Vagina (tissue), 2 donors: ENCODE data around the gene MAL. TPM values are rescaled to one million over a fixed set of nuclear protein-coding genes. Genes with fewer than 3 reads are reported as not detected.

Experiments used
- DNase-seq, 2 donors: peaks; one replicate each; pipeline ENCODE4 v3.0.0-alpha.2; 2017; ENCODE audit errors: extremely low spot score in 2 of 2
- H3K27ac ChIP-seq: fragments of 200-600 bp; sonication (generic); one replicate; pipeline ENCODE4 v1.5.1; 2019
- H3K27me3 ChIP-seq: fragments of 200-600 bp; sonication (generic); one replicate; pipeline ENCODE4 v1.5.1; 2019
- H3K36me3 ChIP-seq, 2 donors: fragments of 200-600 bp; sonication (generic); one replicate each; pipeline ENCODE4 v1.5.1; 2017 to 2019
- H3K4me1 ChIP-seq: fragments of 200-600 bp; sonication (generic); one replicate; pipeline ENCODE4 v1.5.1; 2019
- H3K4me3 ChIP-seq, 2 donors: fragments of 200-600 bp; sonication (generic); 1 replicate in 1 of 2; 2 replicates in 1 of 2; pipeline ENCODE4 v1.5.1; 2016 to 2019
- H3K9me3 ChIP-seq: fragments of 200-600 bp; sonication (generic); one replicate; pipeline ENCODE4 v1.5.1; 2019
- CTCF ChIP-seq, 3 experiments: fragments of 450-650 bp in 2 of 3; fragments of 200-600 bp in 1 of 3; sonication (generic) in 1 of 3; IDR thresholded peaks; one replicate each; pipeline ENCODE4 v1.5.1; 2017 to 2019; ENCODE audit warnings: antibody characterized with exemption in 3 of 3, mild to moderate bottlenecking in 2 of 3, moderate library complexity in 2 of 3
- POLR2A ChIP-seq, 2 donors: fragments of 450-650 bp; IDR thresholded peaks; one replicate each; pipeline ENCODE4 v1.6.1; 2017; ENCODE audit warnings: antibody characterized with exemption in 2 of 2, mild to moderate bottlenecking in 2 of 2, moderate library complexity in 2 of 2
- POLR2AphosphoS5 ChIP-seq, 2 donors: sonication (generic); formaldehyde crosslinking; IDR thresholded peaks; one replicate each; pipeline ENCODE4 v1.9.0; 2017; ENCODE audit warnings: antibody characterized with exemption in 2 of 2, mild to moderate bottlenecking in 2 of 2, low read depth in 1 of 2; ENCODE audit not compliant: insufficient read depth in 1 of 2
- intact Hi-C: fragments of 100-400 bp; cut with DNase I; formaldehyde crosslinking; loops from one replicate; pipeline ENCODE4 v1.15.1; 2023
- total RNA-seq: library from RNA; depleted of rRNA; stranded (reverse); fragments of >200 nt; gene quantifications from one replicate; pipeline ENCODE4 v1.2.3, GENCODE V29; 2016

The MAL gene
- total RNA-seq, 1 donor from 2014 or later: 71.0 TPM

- Histone ChIP-seq H3K4me1 (no peaks in the 10 kb centered on the region), H3K4me3 (no peak overlapping the region), H3K27ac (no peak overlapping the region), H3K27me3 (no peaks in the 10 kb centered on the region), H3K36me3 (no peaks in the 10 kb centered on the region), H3K9me3 (no peaks in the 10 kb centered on the region)
- intact Hi-C loops: no loop called here
- no peak for TF ChIP-seq CTCF (IDR thresholded peaks at IDR 0.05)
- TF ChIP-seq POLR2A (IDR thresholded peaks at IDR 0.05): no peak
- DNase-seq: no peak
Measured at GRCh38 chr2:95054016-95054415, 28.5 kb downstream of the MAL start.

GRCh38 chr2:95055262-95055661 lies 29.8 kb downstream of the MAL start:
- Histone ChIP-seq H3K9me3 (no peaks in the 10 kb centered on the region), H3K4me1 (no peaks in the 10 kb centered on the region), H3K36me3 (no peaks in the 10 kb centered on the region), H3K27me3 (no peaks in the 10 kb centered on the region), H3K4me3 (no peak overlapping the region), H3K27ac (no peak overlapping the region)
- intact Hi-C loops: no loop called here
- no peak for DNase-seq
- no peak for TF ChIP-seq POLR2A (IDR thresholded peaks at IDR 0.05)
- TF ChIP-seq POLR2AphosphoS5 (IDR thresholded peaks at IDR 0.05; ENCODE audit: insufficient read depth in 1 of 2, low read depth in 1 of 2): no peak
- TF ChIP-seq CTCF (IDR thresholded peaks at IDR 0.05): no peak

GRCh38 chr2:95056044-95056443 lies 30.5 kb downstream of the MAL start:
- Histone ChIP-seq H3K27me3 (no peaks in the 10 kb centered on the region), H3K4me1 (no peaks in the 10 kb centered on the region), H3K36me3 (no peaks in the 10 kb centered on the region), H3K27ac (no peak overlapping the region), H3K4me3 (no peak overlapping the region), H3K9me3 (no peaks in the 10 kb centered on the region)
- intact Hi-C loops: no loop called here
- no peak for DNase-seq
- no peak for TF ChIP-seq CTCF (IDR thresholded peaks at IDR 0.05)
- no peak for TF ChIP-seq POLR2A (IDR thresholded peaks at IDR 0.05)
- no peak for TF ChIP-seq POLR2AphosphoS5 (IDR thresholded peaks at IDR 0.05; ENCODE audit: insufficient read depth in 1 of 2, low read depth in 1 of 2)

GRCh38 chr2:95056461-95057459 lies 31.3 kb downstream of the MAL start:
- Histone ChIP-seq H3K27ac (no peak overlapping the region), H3K9me3 (no peaks in the 10 kb centered on the region), H3K36me3 (no peaks in the 10 kb centered on the region), H3K4me3 (no peak overlapping the region), H3K4me1 (no peaks in the 10 kb centered on the region), H3K27me3 (no peaks in the 10 kb centered on the region)
- DNase-seq: no peak
- TF ChIP-seq CTCF (IDR thresholded peaks at IDR 0.05): no peak
- no peak for TF ChIP-seq POLR2A (IDR thresholded peaks at IDR 0.05)
- TF ChIP-seq POLR2AphosphoS5 (IDR thresholded peaks at IDR 0.05; ENCODE audit: insufficient read depth in 1 of 2, low read depth in 1 of 2): no peak
- intact Hi-C loops: no loop called here
